Spleen (tissue), 7 donors: Measurements from ENCODE around the gene KLHDC9.

ENCODE experiments used
- CTCF ChIP-seq, 11 experiments: fragments of 200-600 bp in 7 of 11; fragments of 450-650 bp in 4 of 11; sonication (generic) in 4 of 11; IDR thresholded peaks in 8 of 11; conservative IDR thresholded peaks in 3 of 11; 1 replicate in 7 of 11; 2 replicates in 4 of 11; pipeline versions ENCODE4 v1.4.0 to v1.8.0; 2016 to 2021; ENCODE audit warnings: antibody characterized with exemption in 11 of 11, inconsistent platforms in 4 of 11, mild to moderate bottlenecking in 1 of 11
- POLR2A ChIP-seq, 3 donors: fragments of 450-650 bp; IDR thresholded peaks; one replicate each; pipeline ENCODE4 v1.5.1; 2017; ENCODE audit warnings: antibody characterized with exemption in 3 of 3, mild to moderate bottlenecking in 1 of 3
- donor health status: DM: no; HTN: no; CAD: no; lungs with moderate emphysema.
- donor health status: DM: no; HTN: no; CAD: no.
- donor health status: DM: no; HTN: no; CAD: no.

- no peak for TF ChIP-seq CTCF (IDR thresholded peaks at IDR 0.05 in 8 of 11, conservative IDR thresholded peaks at IDR 0.05 in 3 of 11)
- TF ChIP-seq POLR2A (IDR thresholded peaks at IDR 0.05): no peak
These were observed 8.2 kb upstream of the KLHDC9 start for GRCh38 chr1:161089938-161090337.
